Mucosa of stomach (tissue), 1 donor: ENCODE results near the gene SPTLC3.

Source experiments
- H3K27me3 ChIP-seq: one replicate; pipeline ENCODE4 v1.7.0; 2013; ENCODE audit warnings: mild to moderate bottlenecking, low read length; ENCODE audit not compliant: control insufficient read depth, insufficient read depth
- H3K36me3 ChIP-seq: one replicate; pipeline ENCODE4 v1.7.0; 2013; ENCODE audit warnings: low read length; ENCODE audit not compliant: control insufficient read depth, insufficient read depth
- H3K4me1 ChIP-seq: one replicate; pipeline ENCODE4 v1.7.0; 2013; ENCODE audit warnings: mild to moderate bottlenecking, low read length; ENCODE audit not compliant: control insufficient read depth, insufficient read depth
- H3K4me3 ChIP-seq: one replicate; pipeline ENCODE4 v1.7.0; 2013; ENCODE audit warnings: low read length
- H3K9ac ChIP-seq: one replicate; pipeline ENCODE4 v1.7.0; 2013; ENCODE audit warnings: mild to moderate bottlenecking, low read length, moderate library complexity
- H3K9me3 ChIP-seq: one replicate; pipeline ENCODE4 v1.7.0; 2013; ENCODE audit warnings: mild to moderate bottlenecking, low read length, moderate library complexity; ENCODE audit not compliant: control insufficient read depth
- donor health status: Pancreatic carcinoma.

The SPTLC3 gene

DNA sequence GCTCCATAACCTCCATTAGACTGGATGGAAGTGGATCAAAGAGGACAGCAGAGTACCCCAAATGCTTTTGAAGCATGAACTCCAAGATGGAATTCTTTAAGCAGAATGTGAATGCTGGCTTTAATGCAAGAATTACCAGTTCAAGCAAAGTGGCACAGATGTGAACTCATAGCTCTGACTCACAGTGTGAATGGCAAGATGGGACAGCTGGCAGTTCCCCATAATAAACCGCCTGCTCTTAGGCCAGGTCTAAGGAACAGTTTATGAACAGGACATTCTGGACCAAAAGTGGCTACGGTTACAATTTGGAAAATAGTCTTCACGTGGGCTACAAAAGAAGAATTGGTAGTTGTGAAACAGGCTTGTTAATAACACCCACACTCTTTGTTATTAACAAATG lies 76.5 kb downstream of the SPTLC3 start:
- Histone ChIP-seq H3K9ac (no peak overlapping the region), H3K27me3 (no peaks in the 10 kb centered on the region), H3K9me3 (no peaks in the 10 kb centered on the region), H3K4me1 (no peaks in the 10 kb centered on the region), H3K36me3 (no peaks in the 10 kb centered on the region), H3K4me3 (no peak overlapping the region)

DNA sequence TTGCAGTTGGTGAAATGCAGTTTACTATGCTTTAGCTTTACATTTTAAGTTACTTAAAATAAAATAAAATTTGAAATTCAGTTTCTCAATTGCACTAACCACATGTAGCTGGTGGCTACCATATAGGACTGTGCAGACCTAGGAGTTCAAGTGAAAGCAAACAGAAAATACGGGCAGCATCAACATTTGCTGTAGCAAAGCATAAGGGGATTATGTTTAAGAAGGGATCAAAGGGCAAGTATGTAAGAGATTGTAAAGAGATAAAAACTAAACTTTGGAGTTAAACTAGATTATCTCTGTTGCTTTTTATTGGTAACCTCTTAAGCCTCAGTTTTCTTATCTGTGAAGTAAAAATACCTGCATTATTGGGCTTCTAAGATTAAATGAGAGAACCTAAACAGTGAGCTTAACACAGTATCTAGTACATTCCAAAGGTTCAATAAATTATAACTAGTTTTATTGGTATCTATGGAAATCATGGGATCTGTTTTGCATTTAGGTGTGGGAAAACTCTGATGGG lies 81.2 kb downstream of the SPTLC3 start:
- H3K4me1 ChIP-seq, result no peaks in the 10 kb centered on the region
- no peak overlapping the region for H3K9ac ChIP-seq
- H3K36me3 ChIP-seq, result no peaks in the 10 kb centered on the region
- no peaks in the 10 kb centered on the region for H3K9me3 ChIP-seq
- no peak overlapping the region for H3K4me3 ChIP-seq
- no peaks in the 10 kb centered on the region for H3K27me3 ChIP-seq

DNA sequence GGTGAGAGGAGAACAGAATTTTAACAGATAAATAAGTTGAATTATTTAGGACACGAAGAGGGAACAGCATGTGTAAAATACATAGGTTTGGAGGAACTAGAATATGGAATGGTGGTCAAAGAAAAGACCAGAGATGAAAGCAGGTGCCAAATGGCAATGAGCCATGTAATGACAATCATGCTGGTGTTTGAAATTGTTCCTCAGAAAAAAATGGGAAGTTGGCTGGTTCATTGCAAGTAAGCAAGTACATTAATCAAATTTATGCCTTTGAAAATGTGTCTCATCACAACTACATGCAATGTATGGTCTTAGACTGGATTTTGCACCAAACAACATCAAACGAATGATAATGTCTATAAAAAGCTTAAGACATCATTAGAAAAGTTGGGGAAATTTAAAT lies 83.3 kb downstream of the SPTLC3 start:
- no peaks in the 10 kb centered on the region for H3K36me3 ChIP-seq
- H3K9me3 ChIP-seq, result no peaks in the 10 kb centered on the region
- H3K27me3 ChIP-seq, result no peaks in the 10 kb centered on the region
- no peaks in the 10 kb centered on the region for H3K4me1 ChIP-seq
- no peak overlapping the region for H3K9ac ChIP-seq
- H3K4me3 ChIP-seq, result no peak overlapping the region

DNA sequence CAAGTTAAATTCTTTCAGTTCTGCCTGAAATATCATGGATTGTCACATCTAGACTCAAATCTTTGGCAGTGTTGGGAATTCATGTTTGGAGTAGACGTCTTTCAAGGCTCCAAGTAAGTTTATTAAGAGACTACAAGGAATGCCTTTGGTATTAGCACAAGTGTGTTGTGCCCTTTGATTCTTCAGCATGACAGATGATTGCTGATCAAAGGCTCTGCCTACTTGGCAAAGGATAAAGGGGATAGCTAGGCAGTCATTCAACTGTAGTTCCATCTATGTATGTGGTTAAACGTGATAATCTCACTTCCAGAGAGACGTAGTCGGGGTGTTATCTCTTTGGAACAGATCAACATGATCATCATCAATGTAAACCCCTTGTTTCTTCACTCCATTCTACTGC lies 86.2 kb downstream of the SPTLC3 start:
- H3K9ac ChIP-seq, result no peak overlapping the region
- no peaks in the 10 kb centered on the region for H3K9me3 ChIP-seq
- H3K36me3 ChIP-seq, result no peaks in the 10 kb centered on the region
- no peaks in the 10 kb centered on the region for H3K4me1 ChIP-seq
- no peaks in the 10 kb centered on the region for H3K27me3 ChIP-seq
- H3K4me3 ChIP-seq, result no peak overlapping the region

DNA sequence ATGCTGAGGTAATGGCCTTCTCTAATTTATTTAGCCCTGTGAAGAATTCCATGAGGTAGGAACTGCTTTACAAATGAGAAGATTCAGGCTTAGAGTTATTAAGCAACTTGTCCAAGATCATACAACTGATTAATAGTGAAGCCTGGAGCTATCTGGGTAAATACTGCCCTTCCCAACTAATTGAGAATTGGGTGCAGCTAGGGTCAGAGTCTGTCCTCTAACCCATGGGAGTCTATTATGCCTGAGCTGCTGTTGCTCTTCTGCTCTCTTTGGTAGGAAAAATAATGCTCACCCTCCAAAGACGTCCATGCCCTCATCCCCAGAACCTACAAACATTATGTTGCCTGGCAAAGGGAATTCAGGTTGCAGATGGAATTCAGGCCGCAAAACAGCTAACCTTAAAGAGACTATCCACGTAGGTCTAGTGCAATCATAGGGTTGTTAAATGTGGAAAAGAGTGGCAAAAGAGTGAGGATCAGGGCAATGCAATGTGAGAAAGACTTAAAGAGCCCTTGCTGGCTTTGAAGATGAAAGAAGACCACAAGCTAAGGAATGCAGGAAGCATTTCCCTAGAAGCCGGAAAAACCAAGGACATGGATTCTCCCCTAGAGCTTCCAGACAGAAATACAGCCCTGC lies 90.1 kb downstream of the SPTLC3 start:
- Histone ChIP-seq H3K27me3 (no peaks in the 10 kb centered on the region), H3K9me3 (no peaks in the 10 kb centered on the region)

DNA sequence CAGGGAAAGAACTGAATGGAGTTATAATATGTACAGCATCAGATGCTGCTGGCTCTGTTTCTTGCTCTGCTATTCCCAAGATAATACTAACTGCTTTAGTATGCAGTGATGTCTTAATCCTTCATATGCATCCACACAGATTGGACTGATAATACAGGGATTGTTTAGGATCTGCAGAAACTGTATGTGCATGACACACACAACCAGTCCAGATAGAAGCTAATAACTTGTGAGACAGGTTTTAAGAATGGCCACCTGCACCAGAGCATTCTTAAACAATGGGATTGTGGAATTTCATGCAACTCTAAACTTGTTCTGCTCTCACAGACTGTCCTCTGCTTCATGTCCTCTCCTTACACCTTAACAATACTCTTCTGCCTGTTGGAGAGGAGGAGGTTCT lies 90.9 kb downstream of the SPTLC3 start:
- Histone ChIP-seq H3K9me3 (no peaks in the 10 kb centered on the region), H3K27me3 (no peaks in the 10 kb centered on the region), H3K4me3 (no peak overlapping the region), H3K9ac (no peak overlapping the region), H3K4me1 (no peaks in the 10 kb centered on the region), H3K36me3 (no peaks in the 10 kb centered on the region)

More for the DNA sequence above, 90.1 kb downstream of the SPTLC3 start:
- no peaks in the 10 kb centered on the region for H3K36me3 ChIP-seq
- H3K9ac ChIP-seq, result no peak overlapping the region
- H3K4me3 ChIP-seq, result no peak overlapping the region
- no peaks in the 10 kb centered on the region for H3K4me1 ChIP-seq

DNA sequence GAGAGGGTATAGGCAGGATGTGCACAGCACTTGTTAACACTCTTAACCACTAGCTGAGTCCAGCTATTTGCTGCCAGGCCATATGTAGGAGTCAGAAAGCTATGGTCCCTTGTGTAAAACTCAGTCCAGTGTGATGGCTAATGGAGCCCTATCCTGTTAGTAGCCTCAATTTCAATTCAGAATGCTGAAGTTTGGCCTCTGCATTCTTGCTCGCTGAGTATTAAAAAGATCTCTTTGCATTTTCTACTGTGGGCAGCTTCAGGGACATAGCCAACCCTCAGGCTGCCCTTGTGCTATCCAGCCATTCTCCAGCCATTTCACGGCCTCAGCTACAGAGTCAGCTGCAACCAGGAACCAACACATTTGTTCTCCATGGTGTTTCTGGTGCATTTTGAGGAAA lies 92.5 kb downstream of the SPTLC3 start:
- Histone ChIP-seq H3K4me1 (no peaks in the 10 kb centered on the region), H3K27me3 (no peaks in the 10 kb centered on the region), H3K9me3 (no peaks in the 10 kb centered on the region), H3K9ac (no peak overlapping the region), H3K36me3 (no peaks in the 10 kb centered on the region), H3K4me3 (no peak overlapping the region)

DNA sequence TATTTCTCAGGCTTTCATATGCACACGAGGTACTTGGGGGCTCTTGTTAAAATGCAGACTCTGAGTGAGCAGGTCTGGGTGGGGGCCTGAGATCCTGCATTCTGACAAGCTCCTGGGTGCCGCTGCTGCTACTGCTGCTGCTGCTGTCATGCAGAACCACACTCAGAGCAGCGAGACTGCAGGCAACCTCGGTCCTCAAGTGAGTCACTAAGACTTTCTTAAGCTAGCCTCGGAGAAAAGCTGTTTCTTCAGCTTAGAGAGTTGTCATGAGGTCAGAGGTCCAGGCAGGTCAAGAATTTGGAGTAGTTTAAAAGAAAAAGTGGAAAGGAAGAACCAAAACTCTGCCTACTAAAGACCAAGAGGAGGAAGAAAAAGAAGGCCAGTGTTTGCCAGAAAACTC lies 92.9 kb downstream of the SPTLC3 start:
- Histone ChIP-seq H3K4me1 (no peaks in the 10 kb centered on the region), H3K36me3 (no peaks in the 10 kb centered on the region), H3K9ac (no peak overlapping the region), H3K4me3 (no peak overlapping the region), H3K9me3 (no peaks in the 10 kb centered on the region), H3K27me3 (no peaks in the 10 kb centered on the region)

DNA sequence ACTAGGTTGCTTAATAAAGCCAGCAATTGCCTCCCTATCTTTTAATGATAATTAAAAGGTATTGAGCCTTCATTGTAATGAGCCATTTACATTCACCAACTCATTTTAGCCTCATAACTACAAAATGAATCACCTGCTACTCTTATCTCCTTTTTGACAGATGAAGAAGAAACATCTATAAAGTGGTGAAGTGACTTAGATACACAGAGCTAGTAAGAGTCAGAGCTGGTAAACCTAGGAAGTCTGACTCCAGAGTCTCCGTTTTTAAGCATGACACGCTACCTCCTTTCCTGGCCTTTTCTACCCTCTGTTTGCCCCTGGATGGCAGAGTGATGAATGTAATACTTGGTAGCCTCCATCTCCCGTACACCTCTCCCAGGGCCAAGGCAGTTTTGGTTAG lies 93.5 kb downstream of the SPTLC3 start:
- H3K4me3 ChIP-seq, result no peak overlapping the region
- no peaks in the 10 kb centered on the region for H3K4me1 ChIP-seq
- no peaks in the 10 kb centered on the region for H3K36me3 ChIP-seq
- H3K9ac ChIP-seq, result no peak overlapping the region
- H3K9me3 ChIP-seq, result no peaks in the 10 kb centered on the region
- H3K27me3 ChIP-seq, result no peaks in the 10 kb centered on the region

DNA sequence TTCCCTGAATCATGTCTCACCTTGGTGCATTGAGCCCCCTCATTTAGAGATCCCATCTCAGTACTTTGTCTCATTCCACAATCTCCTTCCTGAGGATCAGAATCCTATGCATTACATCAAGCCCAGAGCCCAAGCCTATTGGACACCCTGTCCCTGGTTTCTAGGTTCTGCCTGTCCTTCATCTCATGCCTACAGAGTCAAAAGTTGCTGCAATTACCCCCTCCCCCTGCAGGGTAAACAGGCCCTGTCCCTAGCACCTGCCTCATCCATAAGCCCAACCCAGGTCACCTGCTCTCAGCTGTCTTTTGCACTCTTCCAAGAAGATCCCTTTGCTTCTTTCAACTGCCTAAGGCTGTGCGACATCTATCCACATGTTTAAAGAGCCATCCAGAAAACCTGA lies 93.9 kb downstream of the SPTLC3 start:
- no peak overlapping the region for H3K9ac ChIP-seq
- no peaks in the 10 kb centered on the region for H3K36me3 ChIP-seq
- H3K27me3 ChIP-seq, result no peaks in the 10 kb centered on the region
- no peaks in the 10 kb centered on the region for H3K4me1 ChIP-seq
- no peak overlapping the region for H3K4me3 ChIP-seq
- no peaks in the 10 kb centered on the region for H3K9me3 ChIP-seq

DNA sequence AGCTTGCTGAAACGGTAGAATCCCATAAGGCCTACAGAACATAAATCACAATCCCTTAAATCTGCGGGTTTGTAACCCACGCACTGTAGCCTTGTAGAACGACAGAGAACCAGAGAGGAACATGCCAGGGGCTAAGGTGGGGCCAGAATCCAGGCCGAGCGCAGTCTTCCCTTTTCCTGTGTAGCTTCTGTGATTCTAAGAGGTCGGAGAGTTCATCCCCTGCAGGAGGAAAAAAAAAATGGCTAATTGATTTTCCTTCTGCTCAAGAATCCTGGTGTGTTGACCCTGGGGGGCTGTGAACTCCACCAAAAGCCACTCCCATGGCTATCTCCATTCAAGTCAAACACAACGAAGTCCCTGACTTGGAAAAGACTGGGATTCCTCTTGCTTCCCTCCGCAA lies 96.3 kb downstream of the SPTLC3 start:
- Histone ChIP-seq H3K36me3 (no peaks in the 10 kb centered on the region), H3K4me1 (no peaks in the 10 kb centered on the region), H3K9me3 (no peaks in the 10 kb centered on the region), H3K4me3 (no peak overlapping the region), H3K27me3 (no peaks in the 10 kb centered on the region), H3K9ac (no peak overlapping the region)

DNA sequence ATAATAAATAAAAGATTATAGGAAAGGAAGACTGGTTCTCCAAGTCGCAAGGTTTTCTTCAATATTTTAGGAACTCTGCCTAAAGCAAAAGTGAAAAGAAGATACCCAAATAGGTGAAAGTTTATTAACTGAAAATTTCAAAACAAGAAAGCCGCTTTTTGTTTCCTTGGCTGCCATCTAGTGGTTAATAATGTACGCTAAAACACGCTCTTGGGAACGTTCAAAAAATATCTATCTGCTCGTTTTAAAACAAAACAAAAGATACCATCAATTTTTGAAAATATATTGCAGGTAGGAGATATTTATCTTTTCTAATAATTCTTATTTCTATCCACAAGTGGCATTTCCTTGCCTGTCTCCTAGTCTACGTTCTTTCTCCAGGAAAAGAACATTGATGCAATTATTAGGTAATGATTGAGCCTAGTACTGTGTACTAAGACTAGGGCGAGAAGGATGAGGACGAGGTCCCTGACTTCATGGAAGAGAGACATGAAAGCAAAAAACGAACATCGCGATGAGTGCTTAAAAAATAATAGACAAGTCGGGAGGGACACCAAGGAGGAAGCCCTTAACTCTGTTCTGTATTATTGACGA lies 97.2 kb downstream of the SPTLC3 start:
- no peaks in the 10 kb centered on the region for H3K36me3 ChIP-seq
- H3K4me3 ChIP-seq, result no peak overlapping the region
- no peak overlapping the region for H3K9ac ChIP-seq

More for the DNA sequence above, 97.2 kb downstream of the SPTLC3 start:
- Histone ChIP-seq H3K27me3 (no peaks in the 10 kb centered on the region), H3K4me1 (no peaks in the 10 kb centered on the region), H3K9me3 (no peaks in the 10 kb centered on the region)
